Upper lobe of left lung (tissue), 6 donors: ENCODE results near the gene KRT7. TPM values are rescaled to one million over a fixed set of nuclear protein-coding genes. Genes with fewer than 3 reads are reported as not detected.

Experiments
- ATAC-seq, 2 donors: fragments of 200-7000 bp; cut with Tn5 transposase; one replicate each; pipeline ENCODE4 v1.9.1; 2022; ENCODE audit warnings: mild to moderate bottlenecking in 2 of 2, moderate library complexity in 2 of 2; ENCODE audit not compliant: low FRiP score in 2 of 2
- DNase-seq, 2 donors: peaks; one replicate each; pipeline ENCODE4 v3.0.0-alpha.2; 2019 to 2020
- H3K27ac ChIP-seq, 4 donors: fragments of 200-600 bp; sonication (generic); one replicate each; pipeline ENCODE4 v1.5.1; 2016 to 2019
- H3K27me3 ChIP-seq, 4 donors: fragments of 200-600 bp; sonication (generic); one replicate each; pipeline ENCODE4 v1.5.1; 2017 to 2019
- H3K36me3 ChIP-seq, 4 donors: fragments of 200-600 bp; sonication (generic); one replicate each; pipeline ENCODE4 v1.5.1; 2016 to 2019
- H3K4me1 ChIP-seq, 4 donors: fragments of 200-600 bp; sonication (generic); one replicate each; pipeline ENCODE4 v1.5.1; 2018 to 2019
- H3K4me3 ChIP-seq, 4 donors: fragments of 200-600 bp; sonication (generic); one replicate each; pipeline ENCODE4 v1.5.1; 2017 to 2019; ENCODE audit warnings: mild to moderate bottlenecking in 2 of 4, moderate library complexity in 1 of 4
- H3K9me3 ChIP-seq, 4 donors: fragments of 200-600 bp; sonication (generic); one replicate each; pipeline ENCODE4 v1.5.1; 2018 to 2019
- EP300 ChIP-seq, 4 donors: sonication (generic); formaldehyde crosslinking; IDR thresholded peaks; one replicate each; pipeline ENCODE4 v1.5.1; 2017; ENCODE audit warnings: antibody characterized with exemption in 4 of 4, control low read depth in 2 of 4
- POLR2A ChIP-seq, 4 donors: fragments of 450-650 bp; IDR thresholded peaks; one replicate each; pipeline ENCODE4 v1.5.1; 2016 to 2017; ENCODE audit warnings: antibody characterized with exemption in 4 of 4, mild to moderate bottlenecking in 2 of 4
- POLR2AphosphoS5 ChIP-seq, 2 donors: sonication (generic); formaldehyde crosslinking; IDR thresholded peaks; one replicate each; pipeline ENCODE4 v1.5.1; 2017; ENCODE audit warnings: antibody characterized with exemption in 2 of 2
- WGBS, 2 donors: methylation state at CpG; one replicate each; pipeline ENCODE4 v1.1.5; 2017 to 2018; 5-methylcytosine and 5-hydroxymethylcytosine counted together
- total RNA-seq, 6 donors: library from RNA; depleted of rRNA in 4 of 6; stranded (reverse); fragments of >200 nt in 4 of 6; gene quantifications; one replicate each; pipeline versions ENCODE4 v1.1.0 to v1.2.1, GENCODE V29; 2016 to 2021
- TF ChIP-seq, protein P1 (sequence below), 6 experiments: fragments of 450-650 bp in 4 of 6; fragments of 200-600 bp in 2 of 6; sonication (generic) in 2 of 6; IDR thresholded peaks; one replicate each; pipeline ENCODE4 v1.5.1; 2016 to 2019; ENCODE audit warnings: antibody characterized with exemption in 6 of 6
- donor health status: DM: no; HTN: no; CAD: no; lungs with moderate emphysema.
- donor health status: DM: no; HTN: yes; CAD: no; lungs with severe emphysema.

Gene KRT7
- total RNA-seq, 6 donors from 2014 or later = 247 to 1,279 (median 821) TPM

DNA sequence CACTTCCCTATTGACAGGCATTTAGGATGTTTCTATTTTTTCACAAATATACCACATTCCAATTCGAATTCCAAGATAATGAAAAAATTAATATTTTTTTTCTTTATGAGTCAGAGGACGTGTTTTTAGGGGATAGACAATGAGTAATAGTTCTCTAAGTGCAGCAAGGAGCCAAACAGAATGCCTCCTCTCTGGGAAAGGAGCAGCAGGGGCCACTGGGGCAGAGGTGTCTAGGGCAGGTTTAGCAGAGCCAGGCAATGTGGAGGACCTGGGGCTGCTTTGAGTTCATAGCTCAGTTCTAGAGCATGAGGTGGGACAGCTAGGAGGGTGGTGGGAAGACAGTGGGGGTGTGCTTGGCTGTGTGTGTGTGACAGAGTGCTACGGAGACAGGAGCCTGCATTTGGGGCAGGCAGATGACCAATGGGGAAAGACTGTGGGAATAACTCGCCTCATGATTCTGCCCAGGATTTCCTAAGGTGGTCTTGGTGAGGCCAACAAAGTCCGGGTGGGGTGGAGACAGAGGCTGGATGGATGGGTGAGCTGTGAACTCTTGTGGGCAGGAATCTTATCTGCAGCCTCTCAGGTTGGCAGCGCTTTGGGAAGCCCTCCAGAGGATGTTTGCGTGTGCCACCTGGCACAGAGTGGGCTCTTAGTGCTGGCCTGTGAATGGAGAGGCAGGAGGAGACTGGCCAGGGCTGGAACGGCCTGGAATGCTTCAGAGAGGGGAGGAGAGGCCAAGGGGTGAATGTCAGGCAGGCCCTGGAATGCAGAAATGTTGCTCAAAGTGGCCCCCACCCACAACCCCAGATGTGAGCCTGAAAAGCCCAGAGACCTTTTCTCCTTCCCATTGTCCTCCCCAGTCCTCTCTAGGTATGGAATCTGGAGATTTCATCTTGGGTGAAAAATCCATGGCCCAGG lies 2.4 kb upstream of the KRT7 start:
- no peaks in the 10 kb centered on the region for H3K9me3 ChIP-seq
- H3K36me3 ChIP-seq = peaks cover 0 to 7% (median 0%) of the 10 kb centered on the region in 4 donors
- 51 to 55% methylated on average over 8 of the region's 8 CpGs for WGBS, 2 donors
- no peak overlapping the region for H3K4me3 ChIP-seq
- H3K27me3 ChIP-seq = peaks cover 0 to 21% (median 5%) of the 10 kb centered on the region in 4 donors
- TF ChIP-seq POLR2AphosphoS5 (IDR thresholded peaks at IDR 0.05) (peak; percentile 27 to 68), POLR2A (IDR thresholded peaks at IDR 0.05) (peak in 1 of 4 donors; percentile 32), EP300 (IDR thresholded peaks at IDR 0.05) (peak in 3 of 4 donors; percentile 54 to 90 (median 79))
- TF ChIP-seq, protein P1, sequence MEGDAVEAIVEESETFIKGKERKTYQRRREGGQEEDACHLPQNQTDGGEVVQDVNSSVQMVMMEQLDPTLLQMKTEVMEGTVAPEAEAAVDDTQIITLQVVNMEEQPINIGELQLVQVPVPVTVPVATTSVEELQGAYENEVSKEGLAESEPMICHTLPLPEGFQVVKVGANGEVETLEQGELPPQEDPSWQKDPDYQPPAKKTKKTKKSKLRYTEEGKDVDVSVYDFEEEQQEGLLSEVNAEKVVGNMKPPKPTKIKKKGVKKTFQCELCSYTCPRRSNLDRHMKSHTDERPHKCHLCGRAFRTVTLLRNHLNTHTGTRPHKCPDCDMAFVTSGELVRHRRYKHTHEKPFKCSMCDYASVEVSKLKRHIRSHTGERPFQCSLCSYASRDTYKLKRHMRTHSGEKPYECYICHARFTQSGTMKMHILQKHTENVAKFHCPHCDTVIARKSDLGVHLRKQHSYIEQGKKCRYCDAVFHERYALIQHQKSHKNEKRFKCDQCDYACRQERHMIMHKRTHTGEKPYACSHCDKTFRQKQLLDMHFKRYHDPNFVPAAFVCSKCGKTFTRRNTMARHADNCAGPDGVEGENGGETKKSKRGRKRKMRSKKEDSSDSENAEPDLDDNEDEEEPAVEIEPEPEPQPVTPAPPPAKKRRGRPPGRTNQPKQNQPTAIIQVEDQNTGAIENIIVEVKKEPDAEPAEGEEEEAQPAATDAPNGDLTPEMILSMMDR (IDR thresholded peaks at IDR 0.05) = no peak
- peak in 1 of 2 donors; percentile 80 for DNase-seq
- peaks cover 3 to 47% (median 24%) of the 10 kb centered on the region in 4 donors for H3K4me1 ChIP-seq
- ATAC-seq = peak; percentile 50 to 81
- H3K27ac ChIP-seq = peak overlapping the region; percentile 79 to 94 (median 82)

DNA sequence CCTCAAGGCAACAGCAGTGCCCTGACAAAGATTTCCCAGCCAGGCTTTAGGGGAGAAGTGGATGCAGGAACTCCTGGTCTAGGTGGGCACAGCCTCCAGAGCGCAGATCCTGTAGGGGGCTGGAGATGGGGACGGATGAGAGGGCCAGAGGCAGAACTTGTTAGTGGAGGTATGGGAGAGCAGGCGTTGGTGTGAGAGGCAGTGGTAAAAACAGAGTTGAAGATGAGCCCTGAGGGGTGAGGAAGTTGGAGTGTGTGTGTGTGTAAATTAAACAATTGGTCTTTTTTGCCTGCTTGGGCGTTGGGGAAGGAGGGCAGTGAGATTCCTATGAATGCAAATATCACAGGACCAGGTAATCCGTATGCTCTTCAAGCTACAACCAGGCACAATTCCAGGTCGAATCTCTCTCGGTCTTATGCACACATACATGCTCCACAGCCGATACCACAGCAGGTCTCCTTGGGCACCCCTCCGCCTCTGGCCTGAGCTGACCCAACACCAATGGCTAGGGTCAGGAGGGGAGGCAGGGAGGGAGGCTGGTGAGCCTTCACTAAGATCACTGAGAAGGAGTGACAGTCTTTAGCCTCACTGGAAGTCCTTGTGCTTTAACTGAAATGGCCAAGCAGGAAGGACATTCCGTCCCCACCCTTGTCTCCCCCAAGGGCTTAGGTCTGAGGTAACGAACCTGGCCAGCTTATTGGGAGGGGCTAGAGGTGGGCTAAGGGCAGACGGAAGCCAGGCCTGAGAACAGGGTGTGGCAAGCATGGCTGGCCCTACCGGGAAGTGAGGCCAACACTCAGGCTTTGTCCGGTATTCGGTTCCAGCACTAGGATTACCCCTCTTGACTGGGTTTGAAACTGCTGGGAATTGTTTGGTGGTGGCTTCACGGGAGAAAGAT lies 1.5 kb upstream of the KRT7 start:
- peak; percentile 47 to 88 for ATAC-seq
- TF ChIP-seq POLR2AphosphoS5 (IDR thresholded peaks at IDR 0.05) = peak; percentile 85 to 94
- TF ChIP-seq POLR2A (IDR thresholded peaks at IDR 0.05) = peak in 1 of 4 donors; percentile 31
- TF ChIP-seq, protein P1 (IDR thresholded peaks at IDR 0.05) = peak in 1 of 6 experiments; percentile 5
- TF ChIP-seq EP300 (IDR thresholded peaks at IDR 0.05) = peak; percentile 89 to 99 (median 96)

DNA sequence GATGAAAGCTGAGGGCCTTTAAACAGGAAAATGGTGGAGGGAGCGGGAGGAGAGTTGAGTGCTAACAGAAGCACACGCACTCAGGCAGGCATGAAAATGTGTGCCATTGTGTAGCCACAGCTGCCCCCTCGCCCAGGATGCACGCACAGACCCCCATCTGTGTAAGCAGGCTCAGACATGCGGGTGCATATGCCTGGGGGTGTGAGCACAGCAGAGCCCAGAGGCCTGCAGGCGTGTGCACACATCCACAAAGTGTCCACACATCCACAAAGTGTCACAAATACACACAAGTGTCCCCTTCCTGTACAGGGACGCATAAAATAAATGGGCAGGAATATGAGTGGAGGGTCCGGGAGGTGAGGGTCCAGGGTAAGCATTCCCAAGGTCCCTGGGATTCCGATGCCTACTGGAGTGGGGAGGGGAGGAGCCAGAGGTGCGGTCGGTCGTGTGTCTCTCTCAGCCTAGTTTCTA lies 805 bp upstream of the KRT7 start:
- TF ChIP-seq EP300 (IDR thresholded peaks at IDR 0.05) (no peak), POLR2A (IDR thresholded peaks at IDR 0.05) (no peak), POLR2AphosphoS5 (IDR thresholded peaks at IDR 0.05) (no peak)
- TF ChIP-seq, protein P1 (IDR thresholded peaks at IDR 0.05) = no peak
- Histone ChIP-seq H3K27ac (peak overlapping the region; percentile 81 to 94 (median 82)), H3K36me3 (peaks cover 0 to 9% (median 0%) of the 10 kb centered on the region in 4 donors), H3K4me1 (peaks cover 3 to 58% (median 29%) of the 10 kb centered on the region in 4 donors), H3K27me3 (peaks cover 0 to 21% (median 5%) of the 10 kb centered on the region in 4 donors), H3K9me3 (no peaks in the 10 kb centered on the region), H3K4me3 (peak overlapping the region in 3 of 4 donors; percentile 51 to 53 (median 51))
- WGBS, 2 donors = 42 to 47% methylated on average over 12 of the region's 12 CpGs
- ATAC-seq (peak in 1 of 2 donors; percentile 2), DNase-seq (peak in 1 of 2 donors; percentile 29)

More for the DNA sequence above, 1.5 kb upstream of the KRT7 start:
- peaks cover 3 to 56% (median 29%) of the 10 kb centered on the region in 4 donors for H3K4me1 ChIP-seq
- whole genome bisulfite sequencing, 2 donors = 45 to 57% methylated on average over 14 to 16 of the region's 16 CpGs
- H3K36me3 ChIP-seq = peaks cover 0 to 9% (median 0%) of the 10 kb centered on the region in 4 donors
- H3K27me3 ChIP-seq = peaks cover 0 to 21% (median 5%) of the 10 kb centered on the region in 4 donors
- peak overlapping the region; percentile 81 to 94 (median 82) for H3K27ac ChIP-seq
- H3K4me3 ChIP-seq = no peak overlapping the region
- DNase-seq = peak in 1 of 2 donors; percentile 89
- H3K9me3 ChIP-seq = no peaks in the 10 kb centered on the region

DNA sequence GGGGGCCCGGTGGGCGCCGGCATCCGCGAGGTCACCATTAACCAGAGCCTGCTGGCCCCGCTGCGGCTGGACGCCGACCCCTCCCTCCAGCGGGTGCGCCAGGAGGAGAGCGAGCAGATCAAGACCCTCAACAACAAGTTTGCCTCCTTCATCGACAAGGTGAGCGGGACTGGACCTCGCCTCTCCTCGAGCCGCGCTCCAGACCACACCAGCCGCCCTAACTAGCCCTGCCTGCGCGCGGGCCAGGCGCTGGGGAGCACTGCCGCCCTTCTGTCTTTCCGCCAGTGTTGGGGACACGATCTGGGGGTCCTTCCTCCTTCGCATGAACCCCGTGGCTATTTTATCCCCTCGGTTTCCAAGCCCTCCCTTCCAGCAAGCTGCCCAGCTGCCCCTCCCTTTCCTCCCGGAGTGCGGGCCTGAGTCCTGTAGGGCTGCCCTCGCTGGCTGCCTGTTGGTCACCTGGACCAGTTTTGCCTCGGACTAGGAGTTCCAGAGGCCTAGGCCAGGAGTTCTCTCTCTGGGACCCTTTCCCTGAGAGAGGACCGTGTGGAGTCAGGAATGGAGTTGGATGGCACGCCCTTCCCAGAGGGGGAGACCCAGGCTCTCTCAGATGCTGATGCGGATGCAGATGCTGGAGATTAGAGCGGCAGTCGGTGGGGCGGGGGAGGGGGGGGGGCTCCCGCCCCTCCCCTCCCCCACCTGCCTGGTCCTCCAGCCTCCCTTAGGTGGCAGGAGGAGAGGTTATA lies 592 bp downstream of the KRT7 start:
- Histone ChIP-seq H3K9me3 (no peaks in the 10 kb centered on the region), H3K4me1 (peaks cover 3 to 61% (median 37%) of the 10 kb centered on the region in 4 donors), H3K4me3 (peak overlapping the region; percentile 29 to 53 (median 51)), H3K36me3 (peaks cover 0 to 9% (median 0%) of the 10 kb centered on the region in 4 donors), H3K27ac (peak overlapping the region; percentile 81 to 94 (median 82)), H3K27me3 (peaks cover 0 to 21% (median 5%) of the 10 kb centered on the region in 4 donors)
- DNase-seq = peak in 1 of 2 donors; percentile 19
- 10 to 23% methylated on average over 16 to 31 of the region's 40 CpGs for WGBS, 2 donors
- no peak for ATAC-seq
- TF ChIP-seq EP300 (IDR thresholded peaks at IDR 0.05) (no peak), POLR2AphosphoS5 (IDR thresholded peaks at IDR 0.05) (no peak), POLR2A (IDR thresholded peaks at IDR 0.05) (no peak)
- TF ChIP-seq, protein P1 (IDR thresholded peaks at IDR 0.05) = no peak
